Measurements from ENCODE around the gene CTU2. TPM values are rescaled to one million over a fixed set of nuclear protein-coding genes. Genes with fewer than 3 reads are reported as not detected.

CTU2 gene
- total and polyA plus RNA-seq, 2 of the 8 experiments (the other 6 are each of a cell fraction or from before 2014, with no cell fraction given), result 32.7 to 42.9 TPM

- TF ChIP-seq CBX8 (IDR thresholded peaks at IDR 0.05; ENCODE audit: borderline replicate concordance, low read depth, low read length), result no peak
- TF ChIP-seq ASH2L (IDR thresholded peaks at IDR 0.05; ENCODE audit: low read length), result peak; percentile 50
- TF ChIP-seq FOSL1 (IDR thresholded peaks at IDR 0.05; ENCODE audit: insufficient read depth, low read depth, low read length), result no peak
- TF ChIP-seq TAF1 (IDR thresholded peaks at IDR 0.05; ENCODE audit: low read depth, low read length), result 0 out of 2 replicates have a peak, but pooled peaks have one; percentile 7
- peak; percentile 65 for TF ChIP-seq KDM4A (IDR thresholded peaks at IDR 0.05; ENCODE audit: low read depth, low read length, severe bottlenecking)
- no peak for TF ChIP-seq SAP30 (IDR thresholded peaks at IDR 0.05; ENCODE audit: insufficient read depth, insufficient replicate concordance, low read length)
- peak; percentile 50; the same call in 1 of the 2 replicates for TF ChIP-seq GABPA (IDR thresholded peaks at IDR 0.05; ENCODE audit: borderline replicate concordance, insufficient read depth, low read length)
- Histone ChIP-seq H4K5ac (ENCODE audit: insufficient read length, low read depth, low read length) (no peak overlapping the region), H3K4me3 (ENCODE audit: extremely low read depth in 1 of 4, insufficient read depth in 2 of 4, low read depth in 3 of 4, low read length in 4 of 4) (peak overlapping the region; percentile 61 to 77 (median 69)), H2BK15ac (ENCODE audit: low read length) (no peak overlapping the region), H3K36me3 (ENCODE audit: control insufficient read depth in 2 of 4, insufficient read depth in 4 of 4, low read length in 3 of 4) (no peaks in the 10 kb centered on the region), H3K14ac (ENCODE audit: insufficient read length) (no peak overlapping the region), H3K23ac (ENCODE audit: insufficient read length) (no peak overlapping the region), H2AK5ac (ENCODE audit: low read depth, low read length) (no peak overlapping the region), H4K20me1 (replicated peaks in 1 of 2; ENCODE audit: control insufficient read depth in 1 of 2, insufficient read depth in 2 of 2, low read length in 2 of 2) (peaks cover 0 to 3% of the 10 kb centered on the region in 2 experiments), H3K27me3 (replicated peaks in 1 of 4; ENCODE audit: control insufficient read depth in 3 of 4, extremely low read depth in 1 of 4, insufficient read depth in 3 of 4, low read length in 3 of 4) (peaks cover 0 to 12% (median 9%) of the 10 kb centered on the region in 4 experiments; a peak in 3 of 7 replicates), H2BK20ac (ENCODE audit: low read length) (no peak overlapping the region), H3K4me1 (replicated peaks in 1 of 4; ENCODE audit: control insufficient read depth in 3 of 4, insufficient read depth in 4 of 4, low read length in 3 of 4) (peaks cover 0 to 8% (median 6%) of the 10 kb centered on the region in 4 experiments; a peak in 6 of 7 replicates), H2BK120ac (replicated peaks; ENCODE audit: low read depth, low read length) (no peak overlapping the region), H3K56ac (replicated peaks; ENCODE audit: insufficient read length, low read depth, low read length) (no peak overlapping the region), H2AFZ (ENCODE audit: low read length) (no peak overlapping the region), H3K9ac (replicated peaks in 1 of 4; ENCODE audit: extremely low read depth in 1 of 4, low read depth in 3 of 4, low read length in 3 of 4) (peak overlapping the region in 1 of 4 experiments; percentile 41; a peak in 1 of 7 replicates), H3K4ac (replicated peaks; ENCODE audit: insufficient read length, low read depth, low read length) (no peak overlapping the region), H3K4me2 (ENCODE audit: insufficient read depth in 1 of 2, low read depth in 2 of 2, low read length in 2 of 2) (peak overlapping the region; percentile 69 to 95), H3K79me1 (ENCODE audit: low read depth, low read length) (no peaks in the 10 kb centered on the region), H3K18ac (ENCODE audit: extremely low read depth, low read length) (peak overlapping the region; percentile 78), H2BK5ac (ENCODE audit: low read depth, low read length) (0 out of 2 replicates have a peak overlapping the region, but pooled peaks have one; percentile 35), H4K8ac (ENCODE audit: extremely low read depth, insufficient read depth, low read length) (peak overlapping the region; percentile 28), H3K79me2 (ENCODE audit: control insufficient read depth in 1 of 2, insufficient read depth in 2 of 2, low read length in 2 of 2) (no peaks in the 10 kb centered on the region), H4K91ac (replicated peaks; ENCODE audit: insufficient read length, low read length) (no peak overlapping the region), H3K23me2 (ENCODE audit: low read depth, low read length) (peaks cover 13% of the 10 kb centered on the region; the same call in 1 of the 2 replicates), H2BK12ac (ENCODE audit: low read depth, low read length) (no peak overlapping the region), H3K27ac (ENCODE audit: low read depth, low read length) (no peak overlapping the region), H3K9me3 (ENCODE audit: insufficient read depth in 2 of 2, low read depth in 1 of 2, low read length in 1 of 2) (no peaks in the 10 kb centered on the region)
- 4% methylated on average over 14 of the region's 25 CpGs; no CpG with 5 or more reads in 1 of the 2 experiments for WGBS, 2 experiments (ENCODE audit: extremely low coverage in 1 of 2, insufficient coverage in 1 of 2, insufficient read length in 1 of 2, insufficient replicate concordance in 2 of 2, low coverage in 1 of 2, low lambda C conversion rate in 2 of 2, missing lambda C conversion rate in 1 of 2)
- no peak for DNase-seq (ENCODE audit: low read depth in 1 of 2, low spot score in 2 of 2)
- FAIRE-seq, result no peak
- CTCF ChIA-PET (ENCODE audit: partially characterized antibody), result interaction anchor here (0.8 to 5.7 kb wide), 6 partner anchors 13 to 123 kb away, joined by 3 to 87 read pairs (median 5); no protein-coding TSS in a partner anchor
- POLR2A ChIA-PET (ENCODE audit: partially characterized antibody), result interaction anchor here (0.6 to 2.3 kb wide), 5 partner anchors 14 to 177 kb away, joined by 3 to 6 read pairs (median 4); partner anchors contain the start of gene MVD
Observed at GRCh38 chr16:88686062-88686438, 20.3 kb upstream of the CTU2 start.

All from H1 (cell line).